WTC11 (cell line): ENCODE measurements around the gene P2RX3. TPM values are rescaled to one million over a fixed set of nuclear protein-coding genes. Genes with fewer than 3 reads are reported as not detected.

Source experiments
- ATAC-seq: fragments of 200-7000 bp; cut with Tn5 transposase; 2 replicates; pipeline ENCODE4 v1.10.0; 2021; ENCODE audit warnings: mild to moderate bottlenecking, moderate library complexity
- CTCF ChIA-PET: fragments of 300-600 bp; sonication (Branson Sonifier 250); formaldehyde crosslinking; loops from one replicate; lab custom pipeline; 2021; ENCODE audit warnings: antibody characterized with exemption; lab: Charles Lee
- POLR2A ChIA-PET: fragments of 350-600 bp; sonication (Branson Sonifier 250); formaldehyde crosslinking; loops from one replicate; lab custom pipeline; 2021; ENCODE audit warnings: antibody characterized with exemption; lab: Charles Lee
- DNase-seq: peaks from one replicate; pipeline ENCODE4 v3.0.0; 2021; ENCODE audit warnings: low spot score
- H3K27ac Mint-ChIP-seq: 2 replicates; pipeline ENCODE4 v1.8.0; 2021; ENCODE audit warnings: mixed read lengths
- H3K27me3 Mint-ChIP-seq: 2 replicates; pipeline ENCODE4 v1.8.0; 2021; ENCODE audit warnings: low read depth, mild to moderate bottlenecking, moderate library complexity, mixed read lengths
- H3K36me3 Mint-ChIP-seq: 2 replicates; pipeline ENCODE4 v1.8.0; 2021; ENCODE audit warnings: mixed read lengths
- H3K4me1 Mint-ChIP-seq: 2 replicates; pipeline ENCODE4 v1.8.0; 2022; ENCODE audit warnings: mixed read lengths
- H3K4me3 Mint-ChIP-seq: 2 replicates; pipeline ENCODE4 v1.8.0; 2021; ENCODE audit warnings: mild to moderate bottlenecking, moderate library complexity, mixed read lengths
- H3K9me3 Mint-ChIP-seq: 2 replicates; pipeline ENCODE4 v1.8.0; 2021; ENCODE audit warnings: mixed read lengths
- ATF3 ChIP-seq: sonication (generic); formaldehyde crosslinking; conservative IDR thresholded peaks from 2 replicates; pipeline ENCODE4 v1.8.1; 2022; ENCODE audit warnings: mild to moderate bottlenecking, missing genetic modification reagents
- CDX4 ChIP-seq: fragments of 250-450 bp; sonication (Bioruptor Pico); IDR thresholded peaks from 2 replicates; pipeline ENCODE4 v1.9.0; 2021; ENCODE audit warnings: moderate library complexity, mild to moderate bottlenecking, inconsistent platforms, borderline replicate concordance
- FOXP4 ChIP-seq: sonication (generic); formaldehyde crosslinking; IDR thresholded peaks from 2 replicates; pipeline ENCODE4 v1.8.0; 2022; ENCODE audit warnings: mild to moderate bottlenecking, missing genetic modification reagents
- GRHL2 ChIP-seq: fragments of 250-450 bp; sonication (Bioruptor Pico); IDR thresholded peaks from 2 replicates; pipeline ENCODE4 v1.8.0; 2022; ENCODE audit warnings: mild to moderate bottlenecking, moderate library complexity; ENCODE audit not compliant: insufficient replicate concordance, severe bottlenecking
- KAT7 ChIP-seq: sonication (generic); formaldehyde crosslinking; IDR thresholded peaks from 2 replicates; pipeline ENCODE4 v1.8.1; 2023; ENCODE audit warnings: missing genetic modification reagents, mild to moderate bottlenecking, borderline replicate concordance
- MLX ChIP-seq: sonication (generic); formaldehyde crosslinking; IDR thresholded peaks from 2 replicates; pipeline ENCODE4 v1.8.1; 2023; ENCODE audit warnings: mild to moderate bottlenecking, missing genetic modification reagents, moderate library complexity
- MXD4 ChIP-seq: fragments of 250-450 bp; sonication (Bioruptor Pico); IDR thresholded peaks from 2 replicates; pipeline ENCODE4 v1.8.0; 2021; ENCODE audit warnings: mild to moderate bottlenecking, moderate library complexity, borderline replicate concordance
- OVOL2 ChIP-seq: fragments of 250-450 bp; sonication (Bioruptor Pico); IDR thresholded peaks from 2 replicates; pipeline ENCODE4 v1.9.0; 2021; ENCODE audit warnings: mild to moderate bottlenecking, borderline replicate concordance
- SMAD4 ChIP-seq: sonication (generic); formaldehyde crosslinking; IDR thresholded peaks from 2 replicates; pipeline ENCODE4 v1.8.0; 2022; ENCODE audit warnings: mild to moderate bottlenecking, missing genetic modification reagents
- STAT6 ChIP-seq: sonication (generic); formaldehyde crosslinking; conservative IDR thresholded peaks from 2 replicates; pipeline ENCODE4 v1.8.1; 2023; ENCODE audit warnings: mild to moderate bottlenecking, low read depth, missing genetic modification reagents, moderate library complexity
- TP53 ChIP-seq: sonication (generic); formaldehyde crosslinking; IDR thresholded peaks from 2 replicates; pipeline ENCODE4 v1.8.1; 2023; ENCODE audit warnings: mild to moderate bottlenecking, missing genetic modification reagents
- ZBTB21 ChIP-seq: sonication (generic); formaldehyde crosslinking; IDR thresholded peaks from 2 replicates; pipeline ENCODE4 v1.8.1; 2023; ENCODE audit warnings: mild to moderate bottlenecking, missing genetic modification reagents, borderline replicate concordance
- ZMAT4 ChIP-seq: fragments of 250-450 bp; sonication (Bioruptor Pico); IDR thresholded peaks from 2 replicates; pipeline ENCODE4 v1.9.0; 2021; ENCODE audit warnings: mild to moderate bottlenecking
- ZNF121 ChIP-seq: sonication (generic); formaldehyde crosslinking; IDR thresholded peaks from 2 replicates; pipeline ENCODE4 v1.8.0; 2023; ENCODE audit warnings: missing genetic modification reagents
- ZNF281 ChIP-seq: sonication (generic); formaldehyde crosslinking; IDR thresholded peaks from 2 replicates; pipeline ENCODE4 v1.8.0; 2023; ENCODE audit warnings: mild to moderate bottlenecking, missing genetic modification reagents
- ZNF317 ChIP-seq: sonication (generic); formaldehyde crosslinking; IDR thresholded peaks from 2 replicates; pipeline ENCODE4 v1.8.1; 2023; ENCODE audit warnings: low read depth, mild to moderate bottlenecking, moderate library complexity, missing genetic modification reagents, borderline replicate concordance
- total RNA-seq: library from RNA; stranded (reverse); gene quantifications from 3 replicates; pipeline ENCODE4 v1.2.3, GENCODE V29; 2021

The P2RX3 gene
- total RNA-seq, 1 experiment from 2014 or later: 0.26 TPM

GRCh38 chr11:57335343-57336110 is 2.6 kb upstream of the P2RX3 start, which contains the start of gene SSRP1 (continued):
- TF ChIP-seq STAT6 (CRISPR knock-in tag) (no peak), TP53 (CRISPR knock-in tag) (no peak), MXD4 (CRISPR knock-in tag) (no peak), OVOL2 (CRISPR knock-in tag) (no peak), ZNF281 (CRISPR knock-in tag) (no peak)

GRCh38 chr11:57336111-57336666 is 2.0 kb upstream of the P2RX3 start:
- Mint-ChIP-seq H3K4me3 (peak overlapping the region; percentile 74), H3K9me3 (no peaks in the 10 kb centered on the region), H3K27ac (peak overlapping the region; percentile 96), H3K4me1 (peaks cover 48% of the 10 kb centered on the region), H3K36me3 (peaks cover 35% of the 10 kb centered on the region), H3K27me3 (peaks cover 16% of the 10 kb centered on the region)
- ChIA-PET CTCF (interaction anchor here (1.1 to 2.7 kb wide), 3 partner anchors 9 to 124 kb away, joined by 5 to 23 read pairs (median 6); partner anchors contain the start of genes RTN4RL2 and TNKS1BP1), POLR2A (interaction anchor here (1.1 to 1.4 kb wide), 2 partner anchors 11 to 25 kb away, joined by 5 to 13 read pairs; partner anchors contain the start of gene TNKS1BP1)
- no peak for DNase-seq
- no peak for ATAC-seq
- TF ChIP-seq MLX (CRISPR knock-in tag) (no peak), ZNF121 (CRISPR knock-in tag) (no peak), ATF3 (CRISPR knock-in tag) (no peak), SMAD4 (CRISPR knock-in tag) (no peak), ZNF317 (CRISPR knock-in tag) (no peak), GRHL2 (CRISPR knock-in tag) (no peak), ZBTB21 (no peak), ZMAT4 (CRISPR knock-in tag) (no peak), FOXP4 (no peak), STAT6 (CRISPR knock-in tag) (no peak), KAT7 (CRISPR knock-in tag) (no peak), CDX4 (CRISPR knock-in tag) (no peak)
